GM18511 (cell line): Measurements from ENCODE around the gene SOCS3.

Experiments used
- ATAC-seq: cut with Tn5 transposase; IDR thresholded peaks from one replicate; pipeline ENCODE4 v1.9.1; 2021; ENCODE audit warnings: mild to moderate bottlenecking, moderate library complexity; ENCODE audit not compliant: unreplicated experiment

The SOCS3 gene, protein sequence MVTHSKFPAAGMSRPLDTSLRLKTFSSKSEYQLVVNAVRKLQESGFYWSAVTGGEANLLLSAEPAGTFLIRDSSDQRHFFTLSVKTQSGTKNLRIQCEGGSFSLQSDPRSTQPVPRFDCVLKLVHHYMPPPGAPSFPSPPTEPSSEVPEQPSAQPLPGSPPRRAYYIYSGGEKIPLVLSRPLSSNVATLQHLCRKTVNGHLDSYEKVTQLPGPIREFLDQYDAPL

DNA sequence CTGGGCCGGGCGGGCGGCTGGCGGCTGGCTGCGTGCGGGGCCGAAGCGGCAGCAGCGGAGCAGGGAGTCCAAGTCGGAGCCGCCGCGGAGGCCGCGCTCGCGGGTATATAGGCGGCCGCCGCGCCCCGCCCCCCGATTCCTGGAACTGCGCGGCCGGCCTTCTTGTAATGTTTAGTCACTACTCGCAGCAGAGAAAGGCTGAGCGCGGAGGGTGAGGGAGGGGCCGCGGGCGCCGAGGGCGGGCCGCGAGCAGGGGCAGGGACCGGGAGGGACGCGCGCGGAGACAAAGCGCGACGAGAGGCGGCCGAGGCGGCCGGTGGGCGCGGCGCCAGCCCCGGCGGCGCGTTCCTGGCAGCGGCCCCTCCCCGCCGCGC is at the start of gene SOCS3:
Gene SOCS3, minus strand, starts transcription at position 81 of the 374 bp plus-strand sequence. CDS start 982 bp downstream, outside the sequence.
- ATAC-seq, result peak; percentile 45

DNA sequence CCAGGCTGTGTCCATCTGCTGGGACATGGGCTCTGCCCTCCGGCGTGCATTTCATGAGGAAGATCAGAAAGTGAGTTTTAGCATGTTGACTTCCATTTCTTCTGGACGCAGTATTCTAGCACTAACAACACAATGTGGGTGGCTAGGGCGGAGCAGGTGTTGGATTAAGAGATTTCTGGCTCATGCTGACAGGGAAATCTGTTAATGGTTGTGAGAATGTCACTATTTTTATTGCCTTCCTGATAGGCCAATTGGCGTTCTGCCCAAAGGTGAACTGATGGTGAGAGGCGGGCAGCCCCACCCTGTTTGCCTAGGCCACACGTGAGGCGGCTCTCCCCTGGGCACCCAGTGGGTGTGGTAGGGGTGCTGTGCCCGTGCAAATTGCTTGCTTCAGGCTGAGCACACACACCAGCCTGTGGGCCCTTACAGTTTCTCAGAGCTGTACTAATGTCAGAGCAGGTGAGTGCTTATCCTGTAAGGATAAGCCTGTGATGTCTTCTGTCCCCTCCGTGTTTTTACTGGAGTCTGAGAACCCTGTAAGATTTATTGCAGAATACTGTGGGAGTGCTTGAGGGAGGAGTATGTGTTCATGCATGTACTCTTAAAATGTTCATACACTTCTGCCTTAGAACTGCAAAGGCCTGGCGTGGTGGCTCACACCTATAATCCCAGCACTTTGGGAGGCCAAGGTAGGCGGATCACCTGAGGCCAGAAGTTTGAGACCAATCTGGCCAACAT is 49.5 kb upstream of the SOCS3 start:
- no peak for ATAC-seq

DNA sequence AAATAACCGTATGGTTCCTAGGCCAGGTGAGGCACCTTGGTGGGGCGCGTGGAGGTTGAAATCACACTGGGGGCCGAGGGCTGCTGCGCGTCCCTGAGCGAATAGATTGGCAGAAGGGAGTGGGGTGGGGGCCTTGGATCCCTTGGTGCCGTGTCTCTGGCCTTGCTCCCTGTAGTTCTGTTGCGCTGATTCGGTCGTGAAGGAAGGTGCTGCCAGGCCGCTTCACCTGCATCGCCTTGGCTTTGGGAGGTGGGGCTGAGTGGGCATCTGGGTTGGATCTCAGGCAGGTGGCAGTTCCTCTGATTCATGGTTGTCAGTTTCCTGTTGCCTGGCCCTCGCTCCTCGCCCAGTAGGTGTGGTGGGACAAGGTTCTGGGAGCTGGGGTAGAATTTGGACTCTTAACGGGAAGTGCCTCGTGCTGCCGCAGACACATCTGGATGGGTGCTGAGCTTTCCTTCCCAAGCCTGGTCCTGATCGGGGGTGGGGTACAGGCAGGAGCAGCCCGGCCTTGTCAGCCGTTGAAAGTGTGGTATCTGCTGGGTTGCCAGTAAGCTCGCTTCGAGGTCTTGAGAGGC is 48.7 kb upstream of the SOCS3 start:
- ATAC-seq, result no peak

DNA sequence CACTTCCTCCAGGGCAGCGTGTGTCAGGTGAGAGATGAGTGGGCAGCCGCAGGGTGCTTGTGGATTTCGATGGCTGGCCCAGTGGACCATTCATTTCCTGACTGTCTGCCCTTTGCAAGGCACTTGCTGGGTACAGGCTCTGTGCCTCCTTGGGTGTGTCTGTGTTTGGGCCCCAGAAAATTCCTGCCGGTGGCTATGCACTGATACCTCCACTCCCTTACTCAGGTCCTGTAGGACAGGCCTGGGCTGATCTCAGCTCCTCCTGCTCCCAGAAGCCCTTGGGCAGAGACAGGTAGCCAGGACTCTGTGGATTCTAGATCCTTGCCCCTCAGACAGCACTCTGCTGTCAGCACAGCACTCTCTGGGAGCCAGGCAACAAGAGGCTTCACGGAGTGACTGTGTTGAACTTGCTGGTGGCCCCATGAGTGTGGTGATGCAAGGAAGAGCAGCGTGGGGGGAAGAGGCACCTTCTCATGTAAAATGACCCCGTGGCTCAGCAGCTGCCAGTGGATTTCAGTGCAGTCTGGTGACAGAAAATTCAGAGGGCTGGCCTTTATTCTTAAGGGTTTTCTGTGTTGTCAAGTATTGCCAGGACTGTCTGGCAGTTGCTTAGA is 47.6 kb upstream of the SOCS3 start:
- ATAC-seq, result no peak

DNA sequence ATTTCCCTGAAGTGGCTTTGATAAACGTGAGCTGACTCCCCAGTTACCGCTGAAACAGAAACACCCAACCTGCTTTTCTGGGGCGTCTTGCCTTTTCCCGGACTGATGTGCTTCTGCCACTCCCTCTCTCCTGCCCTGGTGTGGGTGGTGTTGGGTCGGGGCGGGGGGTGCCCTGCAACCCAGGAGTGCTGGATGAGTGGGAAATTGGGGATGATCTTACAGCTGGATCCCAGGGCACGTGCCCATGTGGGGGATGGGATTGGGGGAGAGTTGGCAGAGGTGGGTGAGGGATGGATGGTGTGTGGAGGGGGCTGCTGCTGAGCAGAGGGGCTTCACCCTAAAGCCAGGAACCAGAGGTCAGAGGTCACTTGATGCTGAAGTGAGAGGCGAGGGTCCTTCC is 47.0 kb upstream of the SOCS3 start:
- no peak for ATAC-seq

DNA sequence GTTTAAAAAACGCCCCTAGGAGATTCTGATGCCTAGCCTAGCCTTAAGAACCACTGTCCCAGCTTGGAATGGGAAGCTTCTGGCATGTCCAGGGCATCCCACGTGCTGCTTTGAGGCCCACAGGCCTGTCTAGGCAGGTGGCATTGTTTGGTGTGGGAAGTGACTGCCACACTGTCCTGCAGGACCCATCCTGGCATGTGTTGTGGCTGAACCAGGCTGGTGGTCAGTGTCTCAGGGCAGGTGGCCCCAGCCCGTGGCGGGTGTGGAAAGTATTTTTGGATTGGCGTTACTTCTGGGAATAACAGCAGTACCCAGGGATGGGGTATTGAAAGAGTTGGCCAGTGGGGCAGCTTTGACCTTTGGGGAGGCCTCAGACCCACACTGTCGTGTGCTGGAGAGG is 46.5 kb upstream of the SOCS3 start:
- no peak for ATAC-seq

DNA sequence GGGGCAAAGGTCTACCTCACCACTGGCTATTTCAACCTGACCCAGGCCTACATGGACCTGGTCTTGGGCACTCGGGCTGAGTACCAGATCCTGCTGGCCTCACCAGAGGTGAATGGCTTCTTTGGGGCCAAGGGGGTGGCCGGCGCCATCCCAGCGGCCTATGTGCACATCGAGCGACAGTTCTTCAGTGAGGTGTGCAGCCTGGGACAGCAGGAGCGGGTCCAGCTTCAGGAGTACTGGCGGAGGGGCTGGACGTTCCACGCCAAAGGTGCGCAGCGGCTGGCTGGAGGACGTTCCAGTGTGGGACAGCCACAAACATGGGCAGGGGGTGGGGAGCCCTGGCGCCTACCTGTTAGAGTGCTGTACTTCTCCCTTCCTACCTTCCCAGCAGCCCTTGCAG is 43.9 kb upstream of the SOCS3 start:
- no peak for ATAC-seq

DNA sequence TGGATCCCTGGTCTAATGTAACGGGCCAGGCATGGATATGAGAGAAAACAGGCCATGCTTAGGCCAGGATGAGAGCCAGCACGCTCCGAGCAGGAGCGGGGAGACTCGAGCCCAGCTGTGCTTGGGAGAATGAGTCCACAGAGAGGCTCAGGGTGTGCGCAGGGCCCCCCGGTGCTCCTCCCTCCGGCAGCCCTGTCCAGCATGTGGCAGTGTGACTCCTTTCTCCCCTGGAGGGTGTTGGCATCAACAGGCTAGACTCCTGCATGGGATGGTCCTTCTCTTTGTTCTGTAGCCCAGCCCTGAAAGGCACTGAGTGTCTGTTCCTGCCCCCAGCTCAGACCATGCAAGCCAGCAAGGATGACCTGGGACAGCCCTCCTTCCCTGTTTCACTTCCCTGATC is 42.0 kb upstream of the SOCS3 start:
- no peak for ATAC-seq

DNA sequence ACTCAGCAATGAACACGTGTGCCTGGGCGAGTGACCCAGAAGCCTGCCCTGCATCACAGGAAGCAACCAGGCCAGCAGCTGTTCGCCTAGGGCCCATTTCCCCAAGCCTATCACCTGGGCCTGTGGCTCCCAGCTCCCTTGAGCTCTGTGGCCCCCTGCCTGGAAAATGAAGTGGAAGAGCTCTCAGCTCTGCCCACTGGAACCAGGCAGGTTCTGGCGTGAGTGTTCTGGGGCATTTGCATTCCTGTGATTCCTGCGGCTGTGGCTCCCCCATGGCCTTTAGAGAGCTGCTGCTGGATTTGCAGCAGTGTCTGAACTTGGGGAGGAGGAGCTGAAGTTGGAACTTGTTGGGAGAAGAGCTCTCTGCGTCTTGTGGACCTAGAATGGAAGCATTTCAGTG is 41.4 kb upstream of the SOCS3 start:
- no peak for ATAC-seq

DNA sequence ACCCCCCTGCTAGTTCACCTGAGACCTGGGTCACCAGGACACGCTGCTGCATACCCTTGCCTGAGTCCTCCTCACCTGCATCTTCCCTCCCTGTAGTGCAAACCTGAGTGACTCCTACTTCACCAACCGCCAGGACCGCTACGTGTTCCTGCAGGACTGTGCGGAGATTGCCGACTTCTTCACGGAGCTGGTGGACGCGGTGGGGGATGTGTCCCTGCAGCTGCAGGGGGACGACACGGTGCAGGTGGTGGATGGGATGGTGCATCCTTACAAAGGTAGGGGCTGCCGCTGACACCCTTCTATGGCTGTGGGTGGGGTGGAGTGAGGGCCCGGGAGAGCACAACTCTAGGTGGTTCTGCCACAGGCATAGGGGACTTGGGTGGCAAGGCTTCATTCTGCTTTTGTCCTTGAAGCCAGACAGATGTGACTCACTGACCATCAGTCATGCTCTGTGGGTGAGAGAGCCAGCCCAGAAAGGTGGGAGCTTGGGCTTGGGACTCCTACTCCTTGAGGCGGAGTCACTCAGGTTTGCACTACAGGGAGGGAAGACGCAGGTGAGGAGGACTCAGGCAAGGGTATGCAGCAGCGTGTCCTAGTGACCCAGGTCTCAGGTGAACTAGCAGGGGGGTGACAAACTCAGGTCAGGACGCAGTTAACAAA is 40.8 kb upstream of the SOCS3 start:
- no peak for ATAC-seq

DNA sequence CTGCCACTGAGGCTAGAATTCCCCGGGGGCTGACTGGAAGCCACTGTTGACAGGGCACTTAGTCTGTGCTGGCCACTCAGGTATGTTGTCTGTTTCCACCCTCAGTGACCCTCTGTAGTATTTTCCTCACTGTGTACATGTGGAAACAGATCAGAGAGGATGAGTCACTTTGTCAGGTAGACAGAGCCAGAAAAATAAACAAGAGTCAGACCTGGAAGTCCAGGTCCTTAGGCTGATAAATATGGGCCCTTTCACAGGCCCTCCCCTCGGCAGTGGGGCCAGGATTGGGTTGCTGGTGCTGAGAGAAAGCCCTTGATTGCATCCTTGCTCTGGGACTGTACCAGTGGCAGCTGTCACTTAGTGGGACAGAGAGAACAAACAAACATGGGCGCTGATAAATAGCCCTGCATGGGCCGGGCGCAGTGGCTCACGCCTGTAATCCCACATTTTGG is 39.8 kb upstream of the SOCS3 start:
- ATAC-seq, result no peak

DNA sequence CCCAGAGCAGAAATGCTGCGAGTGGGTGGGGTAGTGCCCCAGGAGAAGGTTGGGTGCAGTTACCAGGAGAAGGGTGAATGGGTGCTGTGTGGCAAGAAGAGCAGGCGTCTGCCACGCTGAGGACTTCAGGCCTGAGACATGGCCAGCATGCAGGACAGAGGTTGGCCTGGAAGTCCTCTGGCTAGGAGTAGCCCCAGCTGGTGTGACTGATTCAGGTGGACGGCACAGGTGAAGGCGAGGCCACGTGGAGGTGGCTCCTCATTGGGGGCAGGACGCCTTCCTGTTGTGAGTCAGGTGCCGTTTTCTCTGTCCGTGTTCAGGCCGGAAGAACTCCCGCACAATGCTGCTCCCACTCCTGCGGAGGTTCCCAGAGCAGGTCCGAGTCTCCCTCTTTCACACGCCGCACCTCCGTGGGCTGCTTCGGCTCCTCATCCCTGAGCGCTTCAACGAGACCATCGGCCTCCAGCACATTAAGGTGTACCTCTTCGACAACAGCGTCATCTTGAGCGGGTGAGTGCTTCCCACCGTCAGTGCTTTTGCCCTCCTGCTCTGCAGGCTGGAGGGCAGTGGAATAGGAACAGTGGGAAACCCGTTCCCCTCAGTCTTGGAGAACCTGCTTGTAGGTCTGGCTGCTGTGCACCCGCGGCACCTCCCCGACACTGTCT is 39.3 kb upstream of the SOCS3 start:
- no peak for ATAC-seq

DNA sequence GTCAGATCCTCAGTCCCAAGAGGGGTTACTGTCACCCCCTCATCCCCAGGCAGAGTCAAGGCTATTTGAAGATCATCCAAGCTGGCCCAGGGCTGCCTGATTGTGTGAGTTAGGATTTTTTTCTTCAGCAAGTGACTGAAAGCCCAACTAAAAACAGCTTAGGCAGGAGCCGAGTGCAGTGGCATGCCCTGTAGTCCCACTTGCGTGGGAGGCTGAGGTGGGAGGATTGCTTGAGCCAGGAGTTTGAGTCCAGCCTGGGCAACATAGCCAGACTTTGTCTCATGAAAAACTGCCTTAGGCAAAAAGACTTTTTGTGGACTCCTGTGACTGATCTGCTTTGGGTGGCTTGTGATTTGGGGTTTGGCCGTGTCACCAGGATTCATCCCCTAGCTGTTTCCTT is 38.5 kb upstream of the SOCS3 start:
- ATAC-seq, result no peak

DNA sequence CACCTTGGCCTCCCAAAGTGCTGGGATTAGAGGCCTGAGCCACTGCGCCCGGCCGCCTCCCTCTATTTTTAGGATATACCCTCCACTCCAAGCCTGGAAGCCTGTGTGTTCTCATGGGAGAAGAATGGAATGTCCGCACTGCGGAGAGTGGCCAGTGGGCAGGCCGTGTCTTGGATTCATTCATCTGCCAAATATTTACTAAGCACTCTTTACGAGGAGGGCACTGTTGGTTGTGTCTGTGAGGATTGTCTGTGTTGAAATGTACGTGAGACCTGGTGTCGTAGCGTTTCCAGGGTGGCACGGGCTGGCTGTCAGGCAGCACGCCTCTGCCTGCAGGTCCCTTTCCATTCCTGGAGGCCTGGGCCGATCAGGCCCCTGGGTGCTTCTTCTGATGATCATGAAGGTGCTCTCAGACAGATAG is 37.8 kb upstream of the SOCS3 start:
- no peak for ATAC-seq

DNA sequence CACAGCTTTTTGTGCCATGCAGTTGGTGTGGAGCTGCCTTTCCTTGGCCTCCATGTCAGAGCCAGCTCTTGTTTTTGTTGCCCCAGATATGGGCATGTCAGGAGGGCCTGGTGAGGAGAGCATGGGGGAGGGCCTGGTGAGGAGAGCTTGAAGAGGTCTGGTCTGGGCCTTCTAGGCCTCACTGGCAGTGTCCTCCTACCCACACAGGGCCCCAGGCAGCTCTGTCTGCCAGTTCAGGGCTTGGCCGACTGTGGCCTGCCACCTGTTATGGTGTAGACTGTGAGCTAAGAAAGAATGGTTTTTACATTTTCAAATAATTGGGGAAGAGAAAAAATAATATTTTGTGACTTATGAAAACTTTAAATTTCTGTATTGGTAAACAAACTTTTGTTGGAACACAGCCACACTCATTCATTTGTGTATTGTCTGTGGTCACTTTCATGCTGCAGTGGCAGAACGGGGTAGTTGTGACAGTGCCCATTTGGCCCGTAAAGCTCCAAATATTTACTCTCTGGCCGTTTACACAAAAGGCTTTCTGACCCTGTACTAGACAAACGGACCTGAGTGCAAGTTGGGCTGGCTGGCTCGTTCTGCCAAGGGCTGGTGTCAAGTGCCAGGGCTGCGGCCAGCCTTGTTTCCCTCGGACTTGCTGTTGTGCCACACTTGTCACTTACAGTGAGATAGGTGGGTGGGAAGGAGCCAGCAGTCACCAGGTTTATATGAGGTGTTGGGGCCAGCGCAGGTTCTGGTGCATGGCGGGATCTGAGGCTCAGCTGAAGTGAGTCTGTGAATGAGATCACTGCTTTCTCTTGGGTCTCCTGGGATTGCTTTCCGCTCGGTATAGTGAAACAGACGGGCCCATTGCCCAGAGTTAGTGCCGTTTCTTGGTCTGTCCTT is 36.8 kb upstream of the SOCS3 start:
- ATAC-seq, result no peak

DNA sequence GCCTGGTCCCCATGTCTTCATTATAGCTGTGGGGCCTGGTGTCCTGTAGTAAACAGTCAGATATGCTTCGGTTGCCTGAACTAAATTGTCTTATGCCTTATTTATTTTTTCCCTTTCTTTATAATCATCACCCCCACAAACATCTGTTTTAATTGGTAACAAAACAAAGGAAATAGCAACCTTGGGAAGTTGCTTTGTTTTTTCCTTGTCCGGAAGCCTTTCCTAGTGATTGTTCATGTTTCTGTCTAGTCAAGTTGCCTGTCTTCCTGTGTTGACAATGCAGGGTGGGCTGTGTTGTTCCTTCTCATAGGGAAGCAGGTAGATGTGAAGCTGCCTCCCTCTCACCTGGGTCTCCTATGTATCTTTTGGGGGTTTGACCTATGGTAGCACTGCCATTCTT is 35.3 kb upstream of the SOCS3 start:
- ATAC-seq, result no peak

DNA sequence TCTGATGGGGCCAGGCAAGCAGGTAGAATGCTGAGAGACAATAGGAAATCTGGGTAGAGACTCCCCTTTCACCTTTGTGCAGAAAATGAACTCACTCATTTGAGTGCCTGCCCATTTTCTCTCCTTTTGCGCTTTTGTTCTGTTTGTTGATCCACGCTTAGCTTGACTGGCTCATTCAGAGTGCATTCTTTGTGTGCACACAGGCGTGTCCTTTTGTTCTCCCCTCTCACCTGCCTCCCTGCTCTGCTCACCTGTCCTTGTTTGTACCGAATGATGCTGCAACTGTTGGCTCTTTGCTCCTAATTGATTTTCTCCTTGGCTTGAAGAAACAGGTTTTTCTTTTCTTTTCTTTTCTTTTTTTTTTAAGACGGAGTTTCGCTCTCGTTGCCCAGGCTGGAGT is 34.3 kb upstream of the SOCS3 start:
- no peak for ATAC-seq

DNA sequence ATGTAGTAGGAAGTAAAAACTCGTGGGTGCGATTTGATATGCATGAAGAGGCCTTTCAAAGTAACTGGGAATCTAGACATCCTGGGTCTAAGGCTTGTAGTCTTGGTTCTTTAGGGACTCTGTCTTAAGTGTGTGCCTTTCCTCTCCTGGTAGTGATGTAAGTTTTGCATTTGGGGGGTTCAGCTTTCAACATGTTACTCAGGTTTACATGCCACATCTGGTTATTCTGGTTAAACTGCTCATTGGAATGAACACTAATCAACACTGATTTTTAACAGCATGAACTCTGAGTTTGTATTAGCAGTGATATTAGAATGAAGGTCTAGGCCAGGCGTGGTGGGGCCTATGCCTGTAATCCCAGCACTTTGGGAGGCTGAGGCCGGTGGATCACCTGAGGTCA is 33.7 kb upstream of the SOCS3 start:
- ATAC-seq, result no peak

DNA sequence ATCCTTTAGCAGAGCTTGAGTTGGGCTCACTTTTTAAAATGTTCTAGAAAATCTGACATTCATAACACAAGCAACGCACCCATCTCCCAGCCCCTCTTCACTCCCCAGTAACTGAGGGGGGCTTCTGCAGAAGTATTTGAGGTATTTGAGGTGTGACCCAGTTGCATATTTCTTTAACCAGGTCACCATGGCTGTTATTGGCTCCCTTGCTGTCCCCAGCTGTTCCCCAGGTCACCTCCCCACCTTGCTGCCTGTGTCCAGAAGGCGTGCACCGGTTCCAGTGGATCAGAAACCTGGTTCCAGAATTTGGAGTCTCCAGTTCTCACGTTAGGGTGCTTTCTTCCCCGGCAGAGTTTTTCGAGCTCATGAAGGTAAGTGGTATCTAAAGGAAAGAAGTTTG is 32.4 kb upstream of the SOCS3 start:
- no peak for ATAC-seq

DNA sequence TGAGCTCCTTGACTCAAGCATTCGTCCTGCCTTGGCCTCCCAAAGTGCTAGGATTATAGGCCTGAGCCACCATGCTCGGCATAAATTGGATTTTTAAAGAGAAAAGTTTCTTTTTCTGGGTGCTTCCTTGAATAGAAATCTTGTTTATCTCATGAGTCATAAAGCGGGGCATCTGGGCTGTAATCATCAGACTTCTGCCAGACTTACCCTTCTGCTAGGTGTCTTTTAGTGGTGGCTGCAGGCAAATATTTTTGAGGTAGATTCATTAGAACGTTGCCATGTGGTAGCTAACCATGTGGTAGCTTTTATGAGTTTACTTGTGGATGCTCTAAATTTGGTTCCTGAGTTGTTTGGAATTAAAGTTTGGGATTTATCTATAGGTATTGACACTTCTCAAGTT is 32.0 kb upstream of the SOCS3 start:
- ATAC-seq, result no peak
